HG02763 (cell line): ENCODE data around the gene SSTR4.

ENCODE experiments used
- ATAC-seq: cut with Tn5 transposase; IDR thresholded peaks from one replicate; pipeline ENCODE4 v1.9.1; 2021; ENCODE audit warnings: mild to moderate bottlenecking, moderate library complexity; ENCODE audit not compliant: unreplicated experiment

Gene SSTR4

GRCh38 chr20:23085436-23086055 is 50.4 kb downstream of the SSTR4 start:
- ATAC-seq: no peak

DNA sequence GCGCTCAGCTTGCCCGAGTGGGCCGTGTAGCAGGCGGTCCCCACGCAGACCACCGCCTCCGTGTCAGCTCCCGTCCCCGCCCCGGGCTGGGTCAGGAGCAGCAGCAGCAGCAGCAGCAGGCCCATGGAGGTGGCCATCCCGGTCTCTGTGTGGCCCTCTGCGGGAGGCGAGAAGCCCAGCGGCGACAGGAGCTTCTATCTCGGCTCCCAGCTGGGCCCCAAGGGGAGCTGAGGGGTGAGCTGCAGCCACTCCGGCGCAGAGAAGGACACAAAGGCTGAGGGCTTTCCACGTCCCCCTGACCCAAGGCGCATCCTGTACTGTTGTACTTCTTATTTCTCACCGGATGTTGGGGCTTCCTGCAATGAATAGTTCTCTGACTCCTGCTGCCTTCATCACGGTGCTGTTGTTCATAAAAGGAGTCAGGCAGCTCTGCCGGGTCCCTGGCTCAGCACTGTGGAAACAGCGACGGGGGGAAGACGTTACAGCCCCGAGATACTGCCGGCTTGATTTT is 51.0 kb downstream of the SSTR4 start, which contains the start of gene CD93:
CD93 (minus strand) TSS at position 269 of the 511 bp plus-strand sequence; CDS start at position 137, 132 bp downstream.
- ATAC-seq: no peak

DNA sequence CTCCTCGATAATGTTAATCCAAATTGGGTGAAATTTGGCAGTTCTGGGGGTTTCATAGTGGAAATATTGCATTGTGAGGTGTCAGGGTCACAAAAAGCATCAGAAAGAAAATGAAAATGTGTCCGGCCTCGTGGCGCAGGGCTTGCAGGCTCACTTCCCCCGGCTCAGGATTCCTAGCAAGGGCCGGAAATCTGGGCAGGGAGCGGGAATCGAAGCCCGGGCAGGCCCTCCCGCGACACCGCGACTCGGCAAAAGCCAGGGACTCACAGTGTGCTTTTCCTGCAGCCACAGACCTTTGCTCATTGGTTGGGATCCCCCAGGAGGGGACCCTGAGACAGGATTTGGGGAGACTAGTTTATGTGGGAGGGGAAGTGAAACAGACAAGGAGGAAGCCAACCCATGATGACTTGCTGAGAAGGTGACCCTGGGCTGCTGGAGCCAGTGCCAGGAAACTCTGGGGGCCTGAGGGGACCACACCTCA is 51.9 kb downstream of the SSTR4 start:
- no peak for ATAC-seq

DNA sequence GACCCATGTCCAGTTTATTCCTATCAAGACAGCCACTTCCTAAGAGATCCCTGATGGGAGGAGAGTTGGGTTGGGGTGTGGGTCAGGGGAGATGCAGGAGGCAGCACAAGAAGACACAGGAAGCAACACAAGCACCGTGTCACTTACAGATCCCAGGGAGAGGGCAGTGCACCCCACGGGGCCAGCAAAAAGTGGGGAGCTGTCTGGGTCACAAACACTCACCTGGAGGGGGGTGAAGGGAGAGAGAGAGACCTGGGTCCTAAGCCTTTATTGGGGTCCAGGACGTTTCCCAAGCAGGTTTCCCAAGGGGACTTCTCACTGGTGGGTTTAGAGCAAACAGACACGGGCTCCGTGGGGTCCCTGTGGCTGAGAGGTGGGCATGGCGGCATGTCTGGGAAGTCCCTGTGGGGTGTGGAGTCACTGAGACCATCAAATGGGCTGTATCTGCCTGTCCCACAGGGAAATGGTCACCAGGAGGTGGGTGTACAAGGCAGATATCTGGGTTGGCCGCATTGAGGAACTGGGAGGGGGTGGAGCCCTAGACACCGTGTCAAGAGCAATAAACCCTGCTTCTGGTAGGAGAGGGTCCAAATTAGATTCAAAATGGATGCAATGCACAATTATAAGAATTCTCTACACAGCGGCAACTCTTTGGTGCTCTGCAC is 52.6 kb downstream of the SSTR4 start:
- ATAC-seq: no peak
